Mucosa of gallbladder (tissue), 1 donor: ENCODE data around the gene TNP2. TPM values are rescaled to one million over a fixed set of nuclear protein-coding genes. Genes with fewer than 3 reads are reported as not detected.

Experiments
- DNase-seq: peaks from one replicate; pipeline ENCODE4 v3.0.0-alpha.2; 2020; ENCODE audit warnings: low spot score
- total RNA-seq: library from RNA; stranded (reverse); gene quantifications from one replicate; pipeline ENCODE4 v1.2.1, GENCODE V29; 2021
- donor health status: DM: no; HTN: no; CAD: no.

Gene TNP2
- total RNA-seq, 1 donor from 2014 or later, result not detected

DNA sequence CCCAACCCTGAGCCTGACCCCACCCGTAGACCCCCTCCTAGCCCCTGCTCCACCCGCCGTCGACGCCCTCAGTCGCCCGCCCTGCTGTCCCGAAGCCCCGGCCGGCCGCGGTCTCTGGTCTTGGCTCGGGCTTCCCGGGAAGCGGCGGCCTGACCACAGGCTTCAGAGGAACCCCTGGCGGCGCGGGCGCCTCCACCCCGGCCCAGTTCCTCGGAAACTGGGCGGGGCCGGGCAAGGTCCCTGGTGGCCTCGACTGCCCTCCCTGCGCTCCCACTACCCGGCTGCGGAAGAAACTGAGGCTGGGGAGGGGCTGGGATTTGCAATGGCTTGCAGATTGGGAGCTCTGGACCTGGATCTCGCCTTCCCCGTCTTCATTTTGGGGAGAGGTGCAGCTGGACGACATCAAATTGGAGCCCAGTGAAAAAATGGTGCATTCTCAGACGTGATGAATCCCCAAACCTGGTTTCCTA, 12.4 kb downstream of the TNP2 start:
- peak; percentile 37 for DNase-seq

DNA sequence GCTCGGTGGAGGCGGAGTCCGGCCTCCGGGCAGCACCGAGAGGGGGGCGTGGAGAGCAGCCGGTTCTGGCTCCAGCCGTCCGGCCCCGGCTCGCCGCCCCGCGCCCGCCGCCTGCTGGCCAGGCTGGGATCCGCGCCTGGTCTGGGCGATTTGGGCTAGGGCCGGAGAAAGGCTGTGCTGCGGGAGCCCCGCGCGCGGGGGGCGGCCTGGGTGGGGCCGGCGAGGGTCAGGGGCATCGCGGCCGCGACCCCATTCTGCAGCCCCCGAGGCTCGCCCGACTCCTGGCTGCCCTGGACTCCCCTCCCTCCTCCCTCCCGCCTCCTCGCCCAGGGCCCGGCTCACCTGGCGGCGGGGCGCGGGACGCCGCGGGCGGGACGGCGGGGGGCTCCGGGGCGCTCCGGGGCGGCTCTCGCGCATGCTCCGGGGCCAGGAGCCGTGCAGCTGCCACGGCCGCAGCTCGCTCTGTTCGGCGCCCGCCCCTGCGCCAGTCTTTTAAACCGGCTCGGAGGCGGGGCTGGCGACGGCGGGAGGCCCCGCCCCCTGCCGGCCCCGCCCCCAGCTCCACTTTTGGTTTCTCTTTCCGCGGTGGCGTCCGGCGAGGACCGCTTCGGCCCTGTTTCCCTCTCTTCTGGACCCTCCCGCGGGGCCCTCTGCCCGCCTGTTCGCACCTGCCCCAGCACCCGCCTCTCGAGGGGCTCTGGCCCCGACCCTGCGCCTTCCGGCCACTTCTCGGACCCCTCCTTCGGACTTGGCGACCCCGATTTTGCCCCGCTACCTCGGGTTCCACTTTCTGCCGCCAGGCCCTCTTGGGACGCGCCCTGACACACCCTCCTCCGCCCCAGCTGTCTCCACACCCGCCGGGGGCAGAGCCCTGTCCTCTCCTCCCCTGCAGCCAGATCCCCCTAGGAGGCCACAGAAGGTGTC, 13.1 kb downstream of the TNP2 start, which contains the start of gene SOCS1:
SOCS1 (minus strand) TSS at position 468 of the 924 bp plus-strand sequence. CDS start 726 bp downstream, outside the sequence.
- DNase-seq, result peak; percentile 89

DNA sequence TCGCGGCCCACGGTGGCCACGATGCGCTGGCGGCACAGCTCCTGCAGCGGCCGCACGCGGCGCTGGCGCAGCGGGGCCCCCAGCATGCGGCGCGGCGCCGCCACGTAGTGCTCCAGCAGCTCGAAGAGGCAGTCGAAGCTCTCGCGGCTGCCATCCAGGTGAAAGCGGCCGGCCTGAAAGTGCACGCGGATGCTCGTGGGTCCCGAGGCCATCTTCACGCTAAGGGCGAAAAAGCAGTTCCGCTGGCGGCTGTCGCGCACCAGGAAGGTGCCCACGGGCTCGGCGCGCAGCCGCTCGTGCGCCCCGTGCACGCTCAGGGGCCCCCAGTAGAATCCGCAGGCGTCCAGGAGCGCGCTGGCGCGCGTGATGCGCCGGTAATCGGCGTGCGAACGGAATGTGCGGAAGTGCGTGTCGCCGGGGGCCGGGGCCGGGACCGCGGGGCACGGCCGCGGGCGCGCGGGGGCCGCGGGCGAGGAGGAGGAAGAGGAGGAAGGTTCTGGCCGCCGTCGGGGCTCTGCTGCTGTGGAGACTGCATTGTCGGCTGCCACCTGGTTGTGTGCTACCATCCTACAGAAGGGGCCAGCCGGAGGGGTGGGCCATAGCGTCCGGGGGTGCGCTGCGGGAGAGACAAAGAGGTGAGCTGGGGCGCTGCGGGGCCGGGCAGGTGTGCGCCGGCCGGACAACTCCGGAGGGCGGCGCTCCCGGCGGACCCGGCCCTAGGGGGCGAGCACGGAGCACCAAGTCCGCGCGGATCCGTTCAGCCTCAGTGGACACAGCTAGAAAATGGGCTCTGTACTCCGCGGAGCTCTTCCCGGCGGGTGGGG, 14.0 kb downstream of the TNP2 start:
- DNase-seq, result peak; percentile 38

DNA sequence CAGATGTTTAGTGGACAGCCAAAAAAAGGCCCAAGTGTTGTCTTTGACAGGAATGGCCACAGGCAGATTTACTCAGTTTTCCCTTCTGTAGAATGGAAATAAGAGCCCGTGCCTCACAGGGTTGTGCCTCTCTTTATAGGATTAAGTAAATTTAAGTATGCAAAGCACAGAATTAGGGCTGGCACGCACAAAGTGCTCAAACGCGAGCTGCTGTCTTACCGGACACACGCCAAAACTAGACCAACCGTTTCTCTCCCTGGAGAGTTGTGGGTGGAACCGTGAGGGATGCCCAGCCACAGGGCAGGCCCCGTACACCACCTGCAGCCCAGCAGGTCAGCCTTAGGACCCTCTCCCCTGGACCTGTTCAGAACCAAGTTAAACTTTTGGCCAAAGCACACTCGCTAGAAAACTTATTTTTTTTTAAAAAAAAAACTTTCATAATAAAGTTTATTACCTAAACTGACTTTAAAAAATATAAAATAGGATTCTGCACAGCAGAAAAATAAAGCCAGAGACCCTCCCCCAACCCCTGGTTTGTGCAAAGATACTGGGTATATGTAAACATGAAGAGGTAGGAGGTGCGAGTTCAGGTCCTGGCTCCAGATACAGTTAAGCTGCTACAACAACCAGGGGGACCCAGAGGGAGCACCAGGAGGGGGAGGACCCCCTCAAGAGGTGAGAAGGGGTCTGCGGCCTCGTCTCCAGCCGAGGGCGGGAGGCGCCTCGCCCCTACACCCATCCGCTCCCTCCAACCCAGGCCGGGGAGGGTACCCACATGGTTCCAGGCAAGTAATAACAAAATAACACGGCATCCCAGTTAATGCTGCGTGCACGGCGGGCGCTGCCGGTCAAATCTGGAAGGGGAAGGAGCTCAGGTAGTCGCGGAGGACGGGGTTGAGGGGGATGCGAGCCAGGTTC, 14.9 kb downstream of the TNP2 start:
- no peak for DNase-seq

DNA sequence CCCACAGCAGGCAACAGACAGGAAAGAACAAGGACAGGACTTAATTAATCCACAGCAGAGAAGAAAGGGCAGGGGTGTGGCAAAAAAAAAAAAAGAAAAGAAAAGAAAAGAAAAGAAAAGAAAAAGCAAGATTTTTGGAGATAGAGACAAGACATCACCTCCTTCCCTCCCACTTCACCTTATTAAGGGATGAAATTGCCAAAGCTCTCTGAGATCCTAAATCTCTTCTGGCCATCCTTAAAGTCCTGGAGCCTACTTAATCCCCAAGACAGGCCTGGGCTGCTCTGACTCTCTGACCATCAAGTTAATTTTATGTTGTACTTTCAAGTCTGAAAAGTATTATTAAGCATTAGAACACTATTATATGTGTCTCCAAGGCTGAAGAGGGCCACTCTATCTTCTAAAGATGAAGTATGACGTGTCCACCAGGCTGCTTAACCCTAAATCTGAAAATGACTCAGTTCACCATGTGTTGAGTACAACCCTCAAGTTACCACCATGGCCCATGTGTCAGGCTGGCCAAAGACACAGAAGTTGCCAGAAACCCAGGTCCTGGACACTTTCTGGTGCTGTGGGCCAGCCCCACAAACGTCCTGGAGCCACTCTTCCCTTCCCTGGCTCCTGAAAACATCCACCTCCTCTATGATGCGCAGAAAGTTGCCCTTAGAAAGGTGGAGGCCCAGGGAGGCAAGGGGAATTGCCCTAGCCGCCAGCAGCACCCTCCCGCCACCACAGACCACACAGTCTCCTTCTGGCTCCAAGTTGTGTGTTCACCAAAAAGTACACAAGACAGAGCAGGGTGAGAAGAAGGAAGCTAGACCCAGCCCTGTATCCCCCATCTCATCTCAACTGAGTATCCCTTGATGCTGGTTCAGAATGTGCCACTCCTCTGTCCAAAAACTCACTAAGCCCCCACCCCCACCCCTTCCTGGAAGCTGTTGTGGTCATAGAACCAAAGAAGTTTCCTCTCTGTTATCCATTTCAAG, 15.8 kb downstream of the TNP2 start:
- DNase-seq, result no peak

DNA sequence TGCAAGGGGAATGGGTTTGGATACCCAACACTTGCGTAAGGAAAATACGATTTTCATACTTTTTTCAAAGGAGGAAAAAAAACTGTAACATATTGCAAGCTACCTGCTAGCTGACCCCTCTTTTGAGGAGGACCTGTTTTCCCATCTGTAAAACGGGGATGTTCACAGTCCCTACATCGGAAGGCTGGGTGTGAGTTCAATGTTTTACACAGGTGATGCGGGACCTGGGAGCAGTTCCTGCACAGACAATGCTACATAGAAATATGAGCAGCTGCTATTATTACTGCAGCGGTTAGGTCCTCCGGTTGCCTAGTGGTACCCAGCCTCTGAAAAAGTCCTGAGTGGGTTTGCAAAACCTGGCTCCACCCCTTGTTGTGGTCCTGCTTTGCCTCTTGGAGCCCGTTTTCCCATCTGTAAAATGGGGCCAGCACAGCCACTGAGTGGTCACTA, 16.6 kb downstream of the TNP2 start:
- DNase-seq, result no peak

DNA sequence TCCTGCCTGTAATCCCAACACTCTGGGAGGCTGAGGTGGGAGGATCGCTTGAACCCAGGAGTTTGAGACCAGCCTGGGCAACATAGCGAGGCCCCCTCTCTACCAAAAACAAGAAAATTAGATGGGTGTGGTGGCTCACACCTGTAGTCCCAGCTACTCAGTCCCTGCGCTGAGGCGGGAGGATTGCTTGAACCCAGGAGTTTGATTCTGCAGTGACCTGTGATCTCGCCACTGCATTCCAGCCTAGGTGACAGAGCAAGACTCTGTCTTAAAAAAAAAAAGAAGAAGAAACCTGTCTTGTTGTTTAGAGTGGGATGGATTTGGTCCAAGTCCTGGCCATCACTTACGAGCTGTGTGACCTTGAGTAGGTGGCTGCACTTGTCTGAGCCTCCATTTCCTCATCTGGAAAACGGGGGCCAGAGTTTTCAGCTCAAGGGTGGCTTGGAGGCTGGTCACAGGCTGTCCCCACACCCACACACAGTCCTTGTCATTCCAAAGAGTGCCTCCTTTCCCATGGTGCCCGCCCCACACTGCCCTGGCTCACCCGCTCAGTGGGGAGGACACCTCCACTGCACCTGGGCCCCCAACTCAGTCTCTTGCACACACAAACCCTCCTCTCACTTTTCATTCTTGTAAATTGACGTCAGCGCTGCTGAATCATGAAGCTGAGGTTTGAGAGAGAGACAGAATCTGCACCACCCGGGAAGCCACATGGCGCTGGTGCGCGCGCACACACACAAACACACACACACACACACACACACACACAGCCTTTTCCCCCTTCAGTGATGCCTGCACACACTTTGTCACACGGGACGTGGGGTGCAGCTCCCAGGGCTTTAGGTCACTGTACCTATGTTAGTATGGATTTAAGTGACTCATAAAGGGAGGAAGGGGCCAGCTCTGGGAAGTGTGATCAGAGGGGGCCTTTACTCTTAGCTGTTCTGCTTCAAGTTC, 17.3 kb downstream of the TNP2 start:
- peak; percentile 30 for DNase-seq

DNA sequence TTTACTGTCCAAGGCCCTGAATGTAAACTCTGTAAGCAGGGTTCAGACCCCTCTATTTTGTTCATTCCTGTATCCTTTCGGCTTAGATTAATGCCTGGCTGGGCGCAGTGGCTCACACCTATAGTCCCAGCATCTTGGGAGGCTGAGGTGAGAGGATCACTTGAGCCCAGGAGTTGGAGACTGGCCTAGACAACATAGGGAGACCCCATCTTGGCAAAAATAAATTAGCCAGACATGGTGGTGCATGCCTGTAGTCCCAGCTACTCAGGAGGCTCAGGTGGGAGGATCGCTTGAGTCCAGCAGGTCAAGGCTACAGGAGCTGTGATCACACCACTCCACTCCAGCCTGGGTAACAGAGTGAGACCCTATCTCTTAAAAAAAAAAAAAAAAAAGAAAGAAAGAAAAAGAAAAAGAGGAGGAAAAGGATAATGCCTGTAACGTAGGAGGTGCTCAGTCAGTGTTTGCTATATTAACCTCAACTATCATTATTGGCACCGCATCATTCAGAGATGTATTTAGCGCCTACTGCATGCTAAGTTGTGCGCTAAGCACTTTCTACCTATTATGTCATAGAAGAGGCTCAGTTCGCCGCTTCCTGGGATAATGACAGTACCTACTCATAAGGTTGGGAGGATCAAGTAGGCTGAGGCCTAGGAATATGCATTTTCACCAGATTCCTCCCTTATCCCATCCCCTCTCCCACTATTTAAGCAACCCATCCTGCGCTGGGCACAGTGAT, 18.2 kb downstream of the TNP2 start:
- DNase-seq, result no peak

DNA sequence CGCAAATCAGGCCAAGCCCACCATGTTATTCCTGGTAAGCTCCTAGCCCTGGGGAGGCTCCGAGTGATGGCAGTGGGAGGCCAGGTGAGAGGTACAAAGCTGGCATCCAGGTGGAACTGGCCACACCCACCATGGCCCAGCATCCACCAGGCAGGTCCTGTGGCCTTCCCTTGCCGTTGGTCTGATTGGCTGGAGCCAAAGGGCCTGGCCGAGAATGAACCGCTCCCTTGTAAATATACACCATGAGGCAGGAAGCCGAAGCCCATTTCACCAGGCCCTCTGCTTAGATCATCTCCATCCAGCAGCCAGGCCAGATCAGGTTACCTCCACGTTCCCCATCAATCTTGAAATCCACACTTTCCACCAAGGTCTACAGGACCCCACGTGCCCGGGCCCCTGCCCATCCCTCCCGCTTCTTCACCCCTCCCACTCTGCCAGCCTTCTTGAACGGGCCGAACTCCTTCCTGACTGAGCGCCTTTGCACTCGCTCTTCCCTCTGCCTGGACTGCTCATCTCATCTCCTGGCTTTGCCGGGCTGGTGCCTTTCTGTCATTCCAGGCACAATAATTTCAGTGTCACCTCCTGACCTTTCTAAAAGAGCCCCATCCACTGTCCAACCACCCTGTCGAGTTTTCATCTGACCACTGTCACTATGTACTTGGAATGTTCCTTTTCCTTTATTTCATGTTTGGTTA, 18.9 kb downstream of the TNP2 start:
- DNase-seq, result no peak

DNA sequence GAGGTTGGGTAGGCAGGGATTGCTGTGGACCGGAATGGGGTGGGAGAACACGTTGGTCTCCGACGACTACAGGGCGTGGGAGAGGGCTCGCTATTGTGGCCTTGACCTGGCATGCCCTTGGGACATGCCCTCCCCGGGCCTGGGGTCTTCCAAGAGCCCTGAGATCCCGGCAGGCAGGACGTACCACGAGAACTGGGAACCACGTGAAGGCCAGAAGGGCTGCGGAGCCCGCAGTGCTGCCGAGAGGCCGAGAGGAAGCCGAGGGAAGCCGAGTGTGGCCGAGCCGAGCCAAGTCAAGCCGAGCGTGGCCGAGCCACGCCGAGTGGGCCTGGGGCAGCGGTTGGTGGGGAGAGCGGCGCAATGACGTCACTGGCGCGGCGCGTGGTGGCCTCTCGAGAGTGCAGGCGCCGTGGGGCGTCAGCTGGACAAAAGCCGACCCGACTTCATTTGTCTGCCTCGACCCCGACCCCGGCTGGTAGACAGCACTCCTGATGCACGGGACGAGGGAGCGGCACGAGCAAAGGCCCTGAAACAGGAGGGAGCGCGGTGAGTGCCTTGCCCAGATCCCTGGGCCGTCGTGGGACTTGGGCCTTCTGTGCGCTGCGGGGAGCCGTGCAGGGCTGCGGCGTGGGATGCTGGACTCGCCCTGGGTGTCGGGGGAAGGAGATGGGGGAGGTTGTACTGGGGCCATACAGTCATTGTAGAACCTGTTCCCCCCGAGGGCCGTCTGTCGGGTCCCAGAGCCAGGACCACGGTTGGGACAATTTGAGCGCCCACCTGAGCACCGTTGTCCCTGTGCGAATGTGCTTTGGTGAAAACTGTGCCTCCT, 19.7 kb downstream of the TNP2 start:
- DNase-seq, result no peak

DNA sequence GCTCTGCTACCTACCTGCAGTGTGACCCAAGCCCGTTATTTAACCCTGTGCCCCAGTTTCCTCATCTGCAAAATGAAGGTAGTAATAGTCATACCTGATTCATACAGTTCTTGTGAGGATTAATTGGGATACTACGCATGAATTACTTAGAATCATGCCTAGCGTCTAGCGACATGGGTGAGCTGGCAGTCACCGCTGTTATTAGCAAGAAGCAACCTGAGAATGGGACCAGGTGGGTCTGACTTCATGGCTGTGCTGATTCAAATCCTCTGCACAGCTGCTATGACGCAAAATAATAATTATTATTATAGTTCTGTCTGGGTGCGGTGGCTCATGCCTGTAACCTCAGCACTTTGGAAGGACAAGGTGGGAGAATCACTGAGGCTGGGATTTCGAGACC, 21.0 kb downstream of the TNP2 start:
- no peak for DNase-seq

DNA sequence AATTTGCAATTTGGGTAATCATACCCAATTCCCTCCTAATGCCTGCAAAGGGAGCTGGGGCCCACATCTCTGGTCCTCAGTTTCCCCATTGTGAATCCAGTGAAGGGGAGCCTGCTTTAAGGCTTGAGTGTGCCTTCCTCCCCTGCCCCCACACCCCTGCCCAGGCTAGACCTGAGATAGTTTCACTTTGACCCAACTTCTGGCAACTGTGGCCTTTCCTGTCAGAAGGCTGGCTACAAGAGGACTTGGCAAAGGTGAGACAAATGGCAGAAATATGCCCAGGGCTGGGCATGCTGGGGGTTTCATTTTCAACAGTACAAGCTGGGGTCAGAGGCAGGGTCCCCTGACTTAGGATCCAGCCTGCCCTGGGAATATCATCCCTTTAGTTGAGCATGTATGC, 23.1 kb downstream of the TNP2 start:
- DNase-seq, result no peak

DNA sequence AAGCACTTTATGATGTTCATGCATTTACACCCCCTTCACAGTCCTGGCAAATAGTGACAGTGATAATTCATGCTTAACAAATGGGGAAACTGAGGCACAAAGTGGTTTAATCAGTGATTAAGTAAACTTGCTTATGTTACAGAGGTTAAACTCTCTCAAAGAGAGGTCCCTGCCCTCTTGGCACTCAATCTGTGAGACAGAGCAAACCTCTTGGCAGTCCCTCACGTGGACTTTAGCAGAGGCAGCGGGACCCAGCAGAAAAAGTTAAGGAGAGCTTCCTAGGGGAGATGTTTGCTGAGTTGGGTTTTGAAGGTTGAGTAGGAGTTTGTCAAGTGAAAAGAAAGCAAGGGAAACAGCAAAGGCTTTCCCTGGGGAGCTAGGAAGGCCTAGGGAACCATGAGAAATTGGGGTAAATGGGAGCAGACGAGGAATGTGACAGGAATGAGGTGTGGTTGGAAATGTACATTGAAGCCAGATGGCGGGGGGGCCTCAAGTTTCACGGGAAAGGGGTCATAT, 23.8 kb downstream of the TNP2 start:
- DNase-seq, result no peak

DNA sequence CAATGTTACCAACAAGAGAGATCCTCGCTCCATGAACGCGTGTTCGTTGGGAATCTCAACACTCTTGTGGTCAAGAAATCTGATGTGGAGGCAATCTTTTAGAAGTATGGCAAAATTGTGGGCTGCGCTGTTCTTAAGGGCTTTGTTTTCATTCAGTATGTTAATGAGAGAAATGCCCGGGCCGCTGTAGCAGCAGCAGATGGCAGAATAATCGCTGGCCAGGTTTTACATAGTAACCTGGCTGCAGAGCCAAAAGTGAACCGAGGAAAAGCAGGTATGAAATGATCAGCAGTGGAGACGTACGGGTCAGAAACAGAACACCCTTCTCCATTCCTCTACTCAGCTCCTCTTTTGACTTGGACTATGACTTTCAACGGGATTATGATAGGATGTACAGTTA, 26.5 kb downstream of the TNP2 start:
- DNase-seq, result no peak

DNA sequence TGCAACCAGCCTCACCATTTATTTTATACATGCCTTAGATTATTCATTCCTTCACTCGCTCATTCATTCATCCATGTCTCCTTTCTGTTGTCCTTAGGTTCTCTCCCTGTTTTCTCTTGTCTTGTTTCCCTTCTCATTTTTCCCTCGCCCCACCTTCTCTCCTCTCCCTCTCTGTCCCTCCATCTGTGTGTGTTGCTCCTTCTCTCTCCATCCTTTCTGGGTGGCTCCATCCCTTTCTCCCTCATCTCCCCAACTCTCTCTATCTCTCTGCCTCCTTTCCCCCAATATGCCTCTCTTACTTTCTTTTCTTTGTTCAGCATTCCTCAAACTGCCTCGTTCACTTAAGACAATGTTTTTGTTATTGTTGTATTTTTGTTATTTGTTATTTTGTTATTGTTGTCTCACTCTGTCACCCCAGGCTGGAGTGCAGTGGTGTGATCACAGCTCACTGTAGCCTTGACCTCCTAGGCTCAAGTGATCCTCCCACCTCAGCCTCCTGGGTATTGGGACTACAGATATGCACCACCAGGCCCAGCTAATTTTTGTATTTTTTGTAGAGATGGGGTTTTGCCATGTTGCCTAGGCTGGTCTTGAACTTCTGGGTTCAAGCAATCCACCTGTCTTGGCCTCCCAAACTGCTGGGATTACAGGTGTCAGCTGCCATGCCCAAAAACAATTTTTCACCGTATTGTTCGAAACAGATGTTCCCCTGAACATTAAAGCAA, 27.5 kb downstream of the TNP2 start:
- no peak for DNase-seq
